Kidney glomerular epithelial cell (primary cell): ENCODE measurements around the gene TAS2R8.
"Not testable (repeated sequence)": the region's sequence is repeated elsewhere in the genome, so short reads cannot be mapped to it uniquely, and the experiment has no call there.

Source experiments
- DNase-seq: peaks from one replicate; lab custom pipeline; 2025; lab: John Stamatoyannopoulos, UW

Gene TAS2R8

DNA sequence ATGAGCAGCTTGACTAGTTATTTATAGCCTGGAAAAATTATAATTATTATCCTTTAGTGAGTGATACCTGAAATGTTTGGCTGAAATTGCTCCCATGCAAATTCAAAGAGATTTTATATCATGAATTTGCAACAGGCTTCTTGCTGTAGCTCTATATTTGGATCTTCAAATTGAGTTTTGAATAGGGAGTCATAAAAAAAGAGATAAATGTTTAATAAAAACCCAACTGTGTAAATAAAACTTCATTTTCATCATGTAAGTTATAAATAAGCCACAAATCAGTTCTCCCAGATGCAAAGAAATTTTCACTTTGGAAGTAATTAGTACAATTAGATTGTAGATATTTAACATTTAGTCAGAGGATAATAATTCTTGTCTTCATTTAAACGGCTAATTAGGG lies at the start of gene TAS2R8:
TSS of gene TAS2R8 (minus strand) at position 101 of the 400 bp plus-strand sequence. CDS start 306 bp downstream, outside the sequence.
- no peak for DNase-seq

- no peak for DNase-seq
Measured at GRCh38 chr12:10855807-10856206, 48.7 kb upstream of the TAS2R8 start.

DNA sequence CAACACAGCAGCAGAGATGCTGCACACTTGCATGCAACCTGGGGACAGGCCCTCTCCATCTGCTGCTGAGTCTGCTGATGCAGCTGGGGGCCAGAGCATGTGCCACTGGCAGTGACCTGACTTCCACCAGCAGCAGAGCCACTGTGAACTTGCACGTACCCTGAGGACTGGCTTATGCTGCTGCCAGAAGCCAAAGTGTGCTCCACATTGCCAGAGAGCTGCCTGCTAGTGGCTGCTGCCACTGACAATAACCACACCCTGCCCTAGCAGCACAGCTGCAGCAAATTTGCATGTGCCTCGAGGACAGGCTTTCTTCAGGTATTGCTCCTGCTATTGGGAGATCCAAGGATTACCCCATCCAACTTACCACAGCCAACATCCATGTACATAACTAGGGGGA lies 46.7 kb upstream of the TAS2R8 start:
- no peak for DNase-seq

DNA sequence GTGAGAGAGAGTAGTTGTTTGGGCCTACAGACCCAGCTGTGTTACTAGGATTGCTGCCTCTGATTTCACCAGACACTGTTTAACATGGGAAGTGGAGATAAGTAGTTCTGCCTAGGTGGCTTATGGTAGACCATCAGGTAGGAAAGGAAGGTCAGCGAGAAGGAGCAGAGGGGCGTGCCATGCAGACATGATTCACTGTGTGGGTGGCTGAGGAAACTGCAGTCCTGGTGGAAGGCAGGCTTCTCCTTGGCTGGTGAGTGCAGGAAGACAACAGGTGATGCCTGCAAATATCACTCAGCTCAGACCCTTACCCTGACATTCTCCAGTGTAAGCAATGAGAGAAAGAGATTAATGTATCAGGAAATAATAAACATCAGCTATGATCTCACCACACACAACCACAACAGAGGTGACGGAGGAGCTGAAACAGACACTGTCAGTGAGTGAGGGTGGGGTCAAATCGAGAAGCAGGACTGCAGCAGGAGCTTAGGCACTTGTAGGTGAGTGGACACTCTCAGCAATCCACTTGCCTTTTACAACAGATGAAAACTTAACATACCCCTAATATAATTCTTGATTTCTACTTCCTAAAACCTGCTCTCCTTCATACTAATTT lies 44.3 kb upstream of the TAS2R8 start:
- peak; percentile 0 for DNase-seq

DNA sequence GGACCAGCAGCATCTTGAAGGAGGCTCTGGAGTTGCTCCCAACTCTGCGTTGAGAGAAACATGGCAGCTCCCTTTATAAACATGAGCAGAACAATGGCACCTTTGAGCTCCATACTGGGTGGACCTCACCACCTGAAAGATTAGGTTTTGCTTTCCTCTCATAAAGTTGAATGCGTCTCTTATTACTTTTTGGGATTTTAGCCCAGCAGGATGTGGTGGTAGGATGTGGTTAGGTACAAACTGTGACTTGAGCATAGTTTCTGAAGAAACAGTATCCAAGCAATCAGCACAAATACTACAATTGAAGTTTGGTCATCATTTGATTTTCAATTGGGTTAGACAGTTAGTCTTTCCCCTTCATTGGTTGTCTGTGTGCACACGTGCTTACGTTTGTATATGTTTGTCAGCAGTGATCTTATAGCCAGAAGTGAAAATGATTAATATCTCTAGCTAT lies 42.4 kb upstream of the TAS2R8 start, which contains the start of gene PRR4:
TSS of gene PRR4 (minus strand) at position 51 of the 454 bp plus-strand sequence. CDS start at position 13, 38 bp downstream.
- no peak for DNase-seq

GRCh38 chr12:10847744-10848143 lies 40.7 kb upstream of the TAS2R8 start:
- peak; percentile 34 for DNase-seq

GRCh38 chr12:10842862-10843261 lies 35.8 kb upstream of the TAS2R8 start:
- no peak for DNase-seq

DNA sequence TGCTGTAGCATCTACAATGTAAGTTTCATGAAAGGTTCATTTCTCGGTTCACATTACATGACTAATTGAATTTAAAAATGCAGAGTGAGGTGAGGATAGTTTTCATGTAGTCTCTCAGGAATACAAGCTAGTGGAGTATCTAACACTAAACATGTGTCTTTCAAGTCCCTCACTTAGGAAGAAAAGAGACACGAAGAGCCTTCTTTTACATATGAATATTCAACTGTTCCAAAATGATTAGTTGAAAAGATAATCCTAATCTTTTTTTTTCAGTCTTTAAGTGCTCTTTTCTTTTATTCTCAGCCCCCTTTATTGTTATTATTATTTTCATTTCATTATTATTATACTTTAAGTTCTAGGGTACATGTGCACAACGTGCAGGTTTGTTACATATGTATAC lies 31.4 kb upstream of the TAS2R8 start:
- no peak for DNase-seq

DNA sequence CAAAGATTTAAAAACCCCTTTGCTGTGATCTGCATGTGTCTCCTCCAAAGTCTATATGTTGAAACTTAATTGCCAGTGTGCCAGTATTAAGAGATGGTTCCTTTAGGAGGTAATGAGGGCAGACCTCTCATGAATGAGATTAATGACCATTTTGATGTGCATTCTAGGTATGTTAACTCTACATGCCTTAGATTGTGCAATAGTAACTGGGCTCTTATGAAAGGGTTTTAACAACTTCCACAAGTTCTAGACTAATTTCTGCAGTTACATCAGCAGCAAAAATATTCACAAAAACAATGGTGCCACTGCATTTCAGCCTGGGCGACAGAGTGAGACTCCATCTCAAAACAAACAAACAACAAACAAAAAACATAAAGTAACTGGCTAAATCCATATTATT lies 22.9 kb upstream of the TAS2R8 start:
- no peak for DNase-seq

GRCh38 chr12:10826258-10826657 lies 19.2 kb upstream of the TAS2R8 start, which contains the start of gene TAS2R10:
TSS of gene TAS2R10 (minus strand) at chr12:10826358. CDS start at chr12:10826269, 89 bp downstream.
- DNase-seq: no peak

DNA sequence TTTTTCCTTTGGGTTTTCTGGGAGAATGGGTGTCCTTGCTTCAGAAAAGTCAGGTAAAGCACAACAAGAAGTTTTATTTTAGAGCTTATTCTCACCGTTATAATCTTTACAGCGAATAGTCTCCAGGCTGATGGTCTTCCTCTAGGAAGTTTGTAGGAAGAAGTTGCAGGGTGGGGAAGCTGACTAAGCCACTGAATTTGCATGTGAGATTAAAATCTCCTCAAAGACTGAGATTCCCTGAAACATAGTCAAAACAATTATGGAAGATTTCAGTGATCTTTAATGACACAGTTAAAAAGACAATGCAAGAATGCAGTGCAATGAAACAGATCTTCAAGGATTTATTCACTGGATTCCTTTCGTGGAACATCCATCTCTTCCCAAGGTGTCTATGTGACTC lies 17.9 kb upstream of the TAS2R8 start:
- DNase-seq: no peak

- no peak for DNase-seq
Measured at GRCh38 chr12:10811883-10812536, 4.9 kb upstream of the TAS2R8 start.

- no peak for DNase-seq
Measured at GRCh38 chr12:10810068-10810467, 3.0 kb upstream of the TAS2R8 start, which contains the start of gene TAS2R9. TSS of gene TAS2R9 (minus strand) at chr12:10810168. CDS start at chr12:10810075, 93 bp downstream.

DNA sequence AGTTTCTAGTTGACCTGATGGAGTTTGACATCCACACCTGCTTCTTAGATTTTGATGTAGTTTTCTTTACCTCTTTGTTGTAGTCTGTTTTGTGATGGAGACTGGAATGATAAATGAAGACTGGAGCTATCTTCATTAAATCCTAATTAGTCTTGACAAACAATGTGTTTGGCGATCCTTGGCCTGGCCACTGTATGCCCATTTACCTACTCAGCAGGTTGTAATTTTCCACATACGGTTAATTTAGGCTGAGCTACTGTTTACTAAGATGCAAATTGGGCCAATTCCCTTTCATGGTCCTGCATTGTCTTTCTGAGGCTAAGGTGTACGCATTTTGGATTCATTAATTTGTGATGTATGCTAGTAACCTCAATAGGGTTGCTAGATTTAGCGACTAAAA lies 4.5 kb downstream of the TAS2R8 start, which contains the start of gene TAS2R7:
TSS of gene TAS2R7 (minus strand) at position 41 of the 400 bp plus-strand sequence. CDS start 57 bp downstream, outside the sequence.
- no peak for DNase-seq

GRCh38 chr12:10801741-10802140 lies 5.3 kb downstream of the TAS2R8 start:
- DNase-seq: no peak

- DNase-seq: no peak
Measured at GRCh38 chr12:10794222-10794621, 12.9 kb downstream of the TAS2R8 start.

GRCh38 chr12:10791769-10792168 lies 15.3 kb downstream of the TAS2R8 start:
- DNase-seq: not testable (repeated sequence)

GRCh38 chr12:10783252-10783651 lies 23.8 kb downstream of the TAS2R8 start:
- no peak for DNase-seq

DNA sequence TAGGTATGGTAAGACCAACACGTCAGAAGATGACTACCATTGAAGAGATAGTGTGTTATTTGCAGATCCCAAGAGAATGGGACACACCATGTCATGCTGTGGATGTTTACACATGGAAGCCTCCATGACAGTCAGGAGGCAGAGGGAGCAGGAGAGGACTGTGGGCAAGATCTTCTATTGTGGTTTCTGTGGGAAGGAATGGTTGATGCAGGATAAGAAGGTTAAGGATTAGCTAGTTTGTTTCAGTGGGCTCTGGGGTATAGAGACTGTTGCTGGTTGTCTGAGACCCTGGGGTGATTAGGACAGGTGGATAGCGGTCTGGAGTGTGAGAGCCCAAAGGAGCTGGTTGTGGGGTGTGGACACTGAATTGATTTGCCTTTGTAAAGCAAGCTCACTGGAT lies 28.0 kb downstream of the TAS2R8 start:
- DNase-seq: no peak

- DNase-seq: peak; percentile 46
Measured at GRCh38 chr12:10771132-10771733, 35.9 kb downstream of the TAS2R8 start.

DNA sequence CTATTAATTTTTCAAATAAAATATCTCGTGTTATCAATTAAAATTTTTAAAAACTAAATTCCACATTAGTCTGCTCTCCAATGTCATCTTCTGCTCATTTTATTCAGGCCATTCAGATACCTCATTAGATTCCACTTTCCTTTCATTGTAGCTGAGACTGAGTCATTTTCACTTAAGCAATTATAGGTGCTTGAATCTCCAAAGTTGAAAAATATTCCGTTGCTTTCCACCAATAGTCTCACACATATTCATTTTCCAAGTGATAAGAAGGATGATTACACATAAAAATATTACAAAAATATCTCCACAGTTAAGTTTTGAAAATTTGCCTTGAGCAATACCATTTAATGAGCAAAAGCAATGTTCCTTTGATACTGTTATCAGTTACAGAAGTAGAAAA lies 47.4 kb downstream of the TAS2R8 start:
- no peak for DNase-seq

DNA sequence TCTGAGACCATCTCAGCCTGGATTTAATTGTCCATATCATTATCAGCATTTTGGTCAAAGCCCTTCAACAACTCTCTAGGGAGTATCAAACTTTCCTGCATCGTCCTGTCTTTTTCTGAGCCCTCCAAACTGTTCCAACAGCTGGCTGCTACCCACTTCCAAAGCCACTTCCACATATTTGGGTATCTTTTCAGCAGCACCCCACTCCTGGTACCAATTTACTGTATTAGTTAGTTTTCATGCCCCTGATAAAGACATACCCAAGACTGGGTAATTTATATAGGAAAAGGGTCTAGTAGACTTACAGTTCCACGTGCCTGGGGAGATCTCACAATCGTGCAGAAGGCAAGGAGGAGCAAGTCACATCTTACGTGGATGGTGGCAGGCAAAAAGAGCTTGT lies 50.9 kb downstream of the TAS2R8 start:
- no peak for DNase-seq
